CD4-positive, alpha-beta T cell treated with Interferon gamma for 1 hour (primary cell): ENCODE measurements around the gene RABEP1.
"Not testable (repeated sequence)": the region's sequence is repeated elsewhere in the genome, so short reads cannot be mapped to it uniquely, and the experiment has no call there.

Experiments used
- DNase-seq: peaks from one replicate; pipeline ENCODE4 v3.0.0-alpha.2; 2020

The RABEP1 gene

GRCh38 chr17:5429191-5429887 is 147.3 kb downstream of the RABEP1 start:
- DNase-seq, result no peak

GRCh38 chr17:5430413-5430999 is 148.4 kb downstream of the RABEP1 start:
- no peak for DNase-seq

- DNase-seq, result not testable (repeated sequence)
Observed at GRCh38 chr17:5431234-5431633, 149.2 kb downstream of the RABEP1 start.

DNA sequence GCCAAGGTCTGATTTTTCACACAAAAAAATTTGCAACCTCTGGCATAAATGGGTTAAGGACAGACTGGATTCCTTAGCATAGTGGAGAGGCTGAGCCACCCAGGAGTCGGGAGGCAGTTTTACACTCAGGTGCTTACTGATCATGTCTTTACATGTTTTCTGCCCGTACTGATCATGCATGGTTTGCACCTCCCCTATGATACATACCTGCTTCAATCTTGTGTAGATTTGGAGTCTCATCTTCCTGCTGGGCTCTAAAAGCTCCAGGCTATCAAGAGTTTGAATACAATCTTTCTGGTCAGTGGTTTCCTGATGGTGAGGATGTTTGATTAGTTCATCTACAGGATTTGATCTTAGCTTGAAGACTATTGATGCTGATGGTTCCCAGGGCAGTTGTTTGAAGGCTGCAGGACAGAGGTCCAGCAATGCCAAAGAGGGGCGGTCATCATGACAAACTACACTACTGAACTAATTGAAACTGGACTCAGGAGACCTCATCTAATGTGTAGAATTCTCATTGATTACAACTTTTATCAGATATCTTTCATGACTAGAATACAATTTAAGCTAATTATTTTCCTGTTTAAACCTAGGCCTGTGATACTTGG is 150.0 kb downstream of the RABEP1 start:
- DNase-seq, result no peak

DNA sequence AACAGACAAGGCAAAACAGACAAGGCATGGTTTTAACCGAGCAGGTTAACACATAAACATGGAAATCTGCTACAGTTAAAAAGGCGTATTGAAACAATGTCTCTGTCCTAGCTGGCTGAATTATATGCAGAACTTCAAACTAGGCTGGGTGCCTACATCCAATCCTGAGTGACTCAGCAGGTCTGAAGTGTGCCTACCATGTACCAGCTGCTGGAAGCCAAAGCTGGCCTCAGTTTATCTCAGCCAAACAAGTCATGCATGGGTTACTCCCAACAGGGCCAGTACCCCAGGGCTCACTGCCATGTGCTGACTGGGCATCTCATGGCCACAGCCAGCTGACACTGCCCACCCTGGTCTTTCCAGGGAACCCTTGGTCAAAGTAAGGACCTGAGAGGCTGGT is 152.9 kb downstream of the RABEP1 start:
- no peak for DNase-seq
